Neural cell (in vitro differentiated cells): ENCODE data around the gene CSGALNACT2.

Source experiments
- EZH2 ChIP-seq: fragments of 200-600, 300-800 bp; shearing (Covaris generic), sonication (generic); IDR thresholded peaks from 2 replicates; pipeline ENCODE4 v1.6.1; 2014; ENCODE audit warnings: antibody characterized with exemption, low read length, borderline replicate concordance, mild to moderate bottlenecking; ENCODE audit not compliant: insufficient read depth, poor library complexity, severe bottlenecking
- TF ChIP-seq, protein P1 (sequence below): fragments of 450-650 bp; IDR thresholded peaks from 2 replicates; pipeline ENCODE4 v1.5.1; 2014; ENCODE audit warnings: antibody characterized with exemption, mild to moderate bottlenecking, moderate library complexity; ENCODE audit not compliant: poor library complexity, severe bottlenecking
- TF ChIP-seq, protein P2 (sequence below): IDR thresholded peaks from 2 replicates; pipeline ENCODE4 v1.6.1; 2012; ENCODE audit warnings: borderline replicate concordance

DNA sequence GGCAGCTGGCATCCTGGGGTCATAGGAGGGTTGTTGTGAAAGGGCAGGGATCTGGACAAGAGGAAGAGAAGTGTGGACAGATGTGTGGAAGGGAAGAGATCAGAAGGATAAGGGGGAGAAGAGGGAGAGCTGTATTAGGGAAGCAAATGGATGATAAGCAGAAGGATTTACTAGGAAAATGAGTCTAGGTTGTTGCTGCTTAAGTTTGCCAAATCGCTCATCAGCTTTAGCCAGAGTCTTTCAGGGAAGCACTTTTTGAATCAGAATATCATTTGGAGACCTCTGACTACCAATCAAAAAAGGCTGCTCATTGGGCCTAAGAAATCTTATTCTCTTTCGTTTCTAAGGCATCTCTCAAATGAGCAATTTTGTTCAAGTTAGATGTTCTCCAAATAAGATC, 2.6 kb upstream of the CSGALNACT2 start:
- no peak for TF ChIP-seq EZH2
- TF ChIP-seq, protein P1, sequence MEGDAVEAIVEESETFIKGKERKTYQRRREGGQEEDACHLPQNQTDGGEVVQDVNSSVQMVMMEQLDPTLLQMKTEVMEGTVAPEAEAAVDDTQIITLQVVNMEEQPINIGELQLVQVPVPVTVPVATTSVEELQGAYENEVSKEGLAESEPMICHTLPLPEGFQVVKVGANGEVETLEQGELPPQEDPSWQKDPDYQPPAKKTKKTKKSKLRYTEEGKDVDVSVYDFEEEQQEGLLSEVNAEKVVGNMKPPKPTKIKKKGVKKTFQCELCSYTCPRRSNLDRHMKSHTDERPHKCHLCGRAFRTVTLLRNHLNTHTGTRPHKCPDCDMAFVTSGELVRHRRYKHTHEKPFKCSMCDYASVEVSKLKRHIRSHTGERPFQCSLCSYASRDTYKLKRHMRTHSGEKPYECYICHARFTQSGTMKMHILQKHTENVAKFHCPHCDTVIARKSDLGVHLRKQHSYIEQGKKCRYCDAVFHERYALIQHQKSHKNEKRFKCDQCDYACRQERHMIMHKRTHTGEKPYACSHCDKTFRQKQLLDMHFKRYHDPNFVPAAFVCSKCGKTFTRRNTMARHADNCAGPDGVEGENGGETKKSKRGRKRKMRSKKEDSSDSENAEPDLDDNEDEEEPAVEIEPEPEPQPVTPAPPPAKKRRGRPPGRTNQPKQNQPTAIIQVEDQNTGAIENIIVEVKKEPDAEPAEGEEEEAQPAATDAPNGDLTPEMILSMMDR, result no peak
- TF ChIP-seq, protein P2, sequence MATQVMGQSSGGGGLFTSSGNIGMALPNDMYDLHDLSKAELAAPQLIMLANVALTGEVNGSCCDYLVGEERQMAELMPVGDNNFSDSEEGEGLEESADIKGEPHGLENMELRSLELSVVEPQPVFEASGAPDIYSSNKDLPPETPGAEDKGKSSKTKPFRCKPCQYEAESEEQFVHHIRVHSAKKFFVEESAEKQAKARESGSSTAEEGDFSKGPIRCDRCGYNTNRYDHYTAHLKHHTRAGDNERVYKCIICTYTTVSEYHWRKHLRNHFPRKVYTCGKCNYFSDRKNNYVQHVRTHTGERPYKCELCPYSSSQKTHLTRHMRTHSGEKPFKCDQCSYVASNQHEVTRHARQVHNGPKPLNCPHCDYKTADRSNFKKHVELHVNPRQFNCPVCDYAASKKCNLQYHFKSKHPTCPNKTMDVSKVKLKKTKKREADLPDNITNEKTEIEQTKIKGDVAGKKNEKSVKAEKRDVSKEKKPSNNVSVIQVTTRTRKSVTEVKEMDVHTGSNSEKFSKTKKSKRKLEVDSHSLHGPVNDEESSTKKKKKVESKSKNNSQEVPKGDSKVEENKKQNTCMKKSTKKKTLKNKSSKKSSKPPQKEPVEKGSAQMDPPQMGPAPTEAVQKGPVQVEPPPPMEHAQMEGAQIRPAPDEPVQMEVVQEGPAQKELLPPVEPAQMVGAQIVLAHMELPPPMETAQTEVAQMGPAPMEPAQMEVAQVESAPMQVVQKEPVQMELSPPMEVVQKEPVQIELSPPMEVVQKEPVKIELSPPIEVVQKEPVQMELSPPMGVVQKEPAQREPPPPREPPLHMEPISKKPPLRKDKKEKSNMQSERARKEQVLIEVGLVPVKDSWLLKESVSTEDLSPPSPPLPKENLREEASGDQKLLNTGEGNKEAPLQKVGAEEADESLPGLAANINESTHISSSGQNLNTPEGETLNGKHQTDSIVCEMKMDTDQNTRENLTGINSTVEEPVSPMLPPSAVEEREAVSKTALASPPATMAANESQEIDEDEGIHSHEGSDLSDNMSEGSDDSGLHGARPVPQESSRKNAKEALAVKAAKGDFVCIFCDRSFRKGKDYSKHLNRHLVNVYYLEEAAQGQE, result no peak
